GM12891 (cell line): Measurements from ENCODE around the gene ZNF644.

Experiments
- POLR2A ChIP-seq: IDR thresholded peaks from 2 replicates; pipeline ENCODE4 v1.6.1; 2011; ENCODE audit warnings: low read depth, low read length, control low read depth
- SPI1 ChIP-seq: IDR thresholded peaks from 2 replicates; pipeline ENCODE4 v1.6.1; 2011; ENCODE audit warnings: low read depth, low read length, control low read depth
- TAF1 ChIP-seq: IDR thresholded peaks from 2 replicates; pipeline ENCODE4 v1.6.1; 2011; ENCODE audit warnings: low read depth, low read length, control low read depth

DNA sequence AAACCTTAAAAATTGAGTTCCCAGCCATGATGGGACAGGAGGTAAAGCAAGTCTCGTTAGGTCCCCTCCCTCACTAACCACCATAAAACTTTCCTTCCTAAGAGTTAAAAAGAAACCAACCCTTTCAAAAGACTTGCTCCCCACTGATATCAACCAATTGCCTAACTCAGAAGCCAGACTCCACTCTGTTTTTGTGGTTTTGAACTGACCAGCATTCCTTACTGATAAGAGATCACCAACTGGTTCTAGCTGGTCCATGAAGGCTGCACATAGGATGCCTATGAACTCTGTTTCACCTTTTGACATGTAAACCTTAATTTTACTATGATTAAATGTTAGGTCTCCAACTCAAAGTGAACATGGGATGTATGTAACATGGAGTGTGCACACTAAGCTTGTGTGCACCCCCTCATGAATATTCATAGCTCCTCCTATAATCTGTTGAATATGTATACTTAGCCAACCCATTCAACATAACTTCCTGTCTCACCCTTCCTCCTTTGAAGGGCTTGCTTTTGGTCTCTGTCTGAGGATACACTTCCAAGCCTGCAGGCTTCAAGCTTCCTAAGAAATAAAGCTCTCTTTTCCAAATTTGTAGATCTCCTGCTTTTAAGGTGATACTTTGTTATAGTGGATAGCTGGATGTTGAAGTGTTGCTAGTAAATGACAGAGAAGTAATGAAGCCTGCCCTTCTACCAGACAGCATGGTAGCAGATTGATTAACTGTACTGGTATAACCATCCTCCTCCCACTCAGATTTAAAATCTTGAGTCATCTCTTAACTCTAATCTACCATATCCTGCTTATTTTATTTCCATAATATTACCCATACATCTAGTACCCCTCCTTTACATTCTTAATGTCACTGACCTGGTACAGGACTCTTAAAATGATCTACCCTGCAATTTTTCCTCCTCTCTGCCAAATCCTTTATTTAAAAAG is 95.6 kb downstream of the ZNF644 start:
- TF ChIP-seq POLR2A: no peak
- no peak for TF ChIP-seq SPI1
- no peak for TF ChIP-seq TAF1
